T1000 (cell line): ENCODE results near the gene LAMA5.
A peak's percentile ranks its signal among the peaks of the same experiment; 100 is the strongest.

Source experiments
- DNase-seq: peaks from one replicate; lab custom pipeline; 2025; ENCODE audit warnings: mixed read lengths; lab: John Stamatoyannopoulos, UW

LAMA5 gene

GRCh38 chr20:62301773-62302340 is 65.3 kb downstream of the LAMA5 start:
- DNase-seq = peak; percentile 68

GRCh38 chr20:62301111-62301668 is 65.9 kb downstream of the LAMA5 start:
- no peak for DNase-seq

- DNase-seq = no peak
Observed at GRCh38 chr20:62300319-62300718, 66.8 kb downstream of the LAMA5 start.

GRCh38 chr20:62299666-62300236 is 67.4 kb downstream of the LAMA5 start:
- DNase-seq = no peak

GRCh38 chr20:62298577-62299249 is 68.4 kb downstream of the LAMA5 start:
- no peak for DNase-seq

GRCh38 chr20:62297449-62298227 is 69.5 kb downstream of the LAMA5 start:
- DNase-seq = no peak

- no peak for DNase-seq
Observed at GRCh38 chr20:62296724-62297448, 70.2 kb downstream of the LAMA5 start.

GRCh38 chr20:62294516-62294915 is 72.6 kb downstream of the LAMA5 start:
- no peak for DNase-seq

- DNase-seq = no peak
Observed at GRCh38 chr20:62293946-62294345, 73.2 kb downstream of the LAMA5 start.

- DNase-seq = no peak
Observed at GRCh38 chr20:62293111-62293784, 73.9 kb downstream of the LAMA5 start.

GRCh38 chr20:62292108-62292507 is 75.0 kb downstream of the LAMA5 start:
- no peak for DNase-seq

- no peak for DNase-seq
Observed at GRCh38 chr20:62291251-62292066, 75.7 kb downstream of the LAMA5 start.

GRCh38 chr20:62289898-62290297 is 77.2 kb downstream of the LAMA5 start:
- DNase-seq = no peak

GRCh38 chr20:62289131-62289530 is 78.0 kb downstream of the LAMA5 start:
- DNase-seq = no peak

GRCh38 chr20:62288535-62289105 is 78.5 kb downstream of the LAMA5 start:
- no peak for DNase-seq

GRCh38 chr20:62287759-62288534 is 79.2 kb downstream of the LAMA5 start:
- no peak for DNase-seq

GRCh38 chr20:62287129-62287528 is 80.0 kb downstream of the LAMA5 start:
- no peak for DNase-seq

GRCh38 chr20:62286493-62287064 is 80.5 kb downstream of the LAMA5 start:
- no peak for DNase-seq

- no peak for DNase-seq
Observed at GRCh38 chr20:62285722-62286121, 81.4 kb downstream of the LAMA5 start.
